Astrocyte (in vitro differentiated cells and primary cell): Measurements from ENCODE around the gene RASGEF1C. TPM values are rescaled to one million over a fixed set of nuclear protein-coding genes. Genes with fewer than 3 reads are reported as not detected.

ENCODE experiments used
- DNase-seq: peaks from one replicate; pipeline ENCODE4 v3.0.0-alpha.2; 2010; ENCODE audit warnings: low read depth
- FAIRE-seq: peaks from 2 replicates; lab custom pipeline; 2011; peaks lifted over from hg19 to GRCh38; lab: Jason Lieb, UNC
- H2AFZ ChIP-seq: 2 replicates; pipeline ENCODE4 v1.6.0; 2012; ENCODE audit warnings: low read depth, low read length, inconsistent platforms
- H3K27ac ChIP-seq: 2 replicates; pipeline ENCODE4 v1.5.1; 2011; ENCODE audit warnings: low read depth, low read length, inconsistent platforms
- H3K27me3 ChIP-seq: 2 replicates; pipeline ENCODE4 v1.6.0; 2011; ENCODE audit warnings: low read length, inconsistent platforms; ENCODE audit not compliant: insufficient read depth
- H3K36me3 ChIP-seq: 2 replicates; pipeline ENCODE4 v1.5.1; 2011; ENCODE audit warnings: low read length, inconsistent platforms; ENCODE audit not compliant: insufficient read depth
- H3K4me1 ChIP-seq: 2 replicates; pipeline ENCODE4 v1.5.1; 2011; ENCODE audit warnings: low read length, inconsistent platforms; ENCODE audit not compliant: insufficient read depth
- H3K4me2 ChIP-seq: 2 replicates; pipeline ENCODE4 v1.6.0; 2012; ENCODE audit warnings: low read length, inconsistent platforms
- H3K4me3 ChIP-seq: 2 replicates; pipeline ENCODE4 v1.5.1; 2011; ENCODE audit warnings: low read depth, mild to moderate bottlenecking, low read length, inconsistent platforms; ENCODE audit not compliant: insufficient read depth
- H3K79me2 ChIP-seq: 2 replicates; pipeline ENCODE4 v1.6.0; 2012; ENCODE audit warnings: mild to moderate bottlenecking, low read length, inconsistent platforms; ENCODE audit not compliant: insufficient read depth
- H3K9ac ChIP-seq: 2 replicates; pipeline ENCODE4 v1.6.0; 2012; ENCODE audit warnings: mild to moderate bottlenecking, low read length, inconsistent platforms
- H3K9me3 ChIP-seq: 2 replicates; pipeline ENCODE4 v1.5.1; 2012; ENCODE audit warnings: low read depth, mild to moderate bottlenecking, low read length, inconsistent platforms; ENCODE audit not compliant: insufficient read depth
- H4K20me1 ChIP-seq: 2 replicates; pipeline ENCODE4 v1.6.0; 2012; ENCODE audit warnings: low read length, inconsistent platforms; ENCODE audit not compliant: insufficient read depth
- H3K27ac Mint-ChIP-seq: one replicate; pipeline ENCODE4 v1.8.0; 2021; ENCODE audit warnings: mild to moderate bottlenecking, mixed read lengths; ENCODE audit not compliant: unreplicated experiment
- H3K27me3 Mint-ChIP-seq: one replicate; pipeline ENCODE4 v1.8.0; 2021; ENCODE audit warnings: low read depth, mixed read lengths; ENCODE audit not compliant: unreplicated experiment
- H3K36me3 Mint-ChIP-seq: one replicate; pipeline ENCODE4 v1.8.0; 2021; ENCODE audit warnings: low read depth, mixed read lengths; ENCODE audit not compliant: unreplicated experiment
- H3K4me1 Mint-ChIP-seq: one replicate; pipeline ENCODE4 v1.8.0; 2021; ENCODE audit warnings: low read depth, mixed read lengths; ENCODE audit not compliant: unreplicated experiment
- H3K4me3 Mint-ChIP-seq: one replicate; pipeline ENCODE4 v1.8.0; 2021; ENCODE audit warnings: mild to moderate bottlenecking, moderate library complexity, mixed read lengths; ENCODE audit not compliant: unreplicated experiment
- H3K9me3 Mint-ChIP-seq: one replicate; pipeline ENCODE4 v1.8.0; 2021; ENCODE audit warnings: mild to moderate bottlenecking, mixed read lengths; ENCODE audit not compliant: unreplicated experiment
- CTCF ChIP-seq: IDR thresholded peaks from 2 replicates; pipeline ENCODE4 v1.5.1; 2011; ENCODE audit warnings: low read depth, mild to moderate bottlenecking, inconsistent platforms, low read length, moderate library complexity; ENCODE audit not compliant: insufficient read depth
- EZH2 ChIP-seq: IDR thresholded peaks from 2 replicates; pipeline ENCODE4 v1.6.1; 2012; ENCODE audit warnings: mild to moderate bottlenecking, low read length, inconsistent platforms; ENCODE audit not compliant: insufficient read depth
- total RNA-seq: library from RNA; stranded (reverse); gene quantifications from 2 replicates; pipeline ENCODE4 v1.2.1, GENCODE V29; 2021

RASGEF1C gene
- total RNA-seq, 1 donor from 2014 or later, result 0.41 TPM

GRCh38 chr5:180116077-180116999 is 92.7 kb downstream of the RASGEF1C start:
- H3K4me3 ChIP-seq, result no peak overlapping the region
- H3K27ac ChIP-seq, result no peak overlapping the region
- H3K9me3 ChIP-seq, result no peaks in the 10 kb centered on the region
- H3K27me3 Mint-ChIP-seq, result peaks cover 7% of the 10 kb centered on the region
- H3K27me3 ChIP-seq, result no peaks in the 10 kb centered on the region
- no peak for TF ChIP-seq CTCF
- no peak for TF ChIP-seq EZH2
- H3K9ac ChIP-seq, result no peak overlapping the region
- H2AFZ ChIP-seq, result no peak overlapping the region
- no peak overlapping the region for H3K27ac Mint-ChIP-seq
- no peak for FAIRE-seq
- no peaks in the 10 kb centered on the region for H3K36me3 Mint-ChIP-seq
- no peaks in the 10 kb centered on the region for H4K20me1 ChIP-seq
- no peaks in the 10 kb centered on the region for H3K36me3 ChIP-seq
- no peak for DNase-seq
- no peaks in the 10 kb centered on the region for H3K79me2 ChIP-seq
- no peak overlapping the region for H3K4me2 ChIP-seq
- H3K4me3 Mint-ChIP-seq, result no peak overlapping the region
- no peaks in the 10 kb centered on the region for H3K4me1 ChIP-seq
- no peaks in the 10 kb centered on the region for H3K9me3 Mint-ChIP-seq
- peaks cover 2% of the 10 kb centered on the region for H3K4me1 Mint-ChIP-seq

GRCh38 chr5:180115326-180116076 is 93.5 kb downstream of the RASGEF1C start:
- H3K4me2 ChIP-seq, result no peak overlapping the region
- TF ChIP-seq CTCF (no peak), EZH2 (no peak)
- H3K4me1 Mint-ChIP-seq, result peaks cover 2% of the 10 kb centered on the region
- no peak overlapping the region for H3K27ac Mint-ChIP-seq
- FAIRE-seq (no peak), DNase-seq (no peak)
- no peaks in the 10 kb centered on the region for H3K27me3 ChIP-seq
- H3K9ac ChIP-seq, result no peak overlapping the region
- no peaks in the 10 kb centered on the region for H4K20me1 ChIP-seq
- no peaks in the 10 kb centered on the region for H3K36me3 Mint-ChIP-seq
- H3K27me3 Mint-ChIP-seq, result peaks cover 2% of the 10 kb centered on the region
- no peaks in the 10 kb centered on the region for H3K4me1 ChIP-seq
- no peak overlapping the region for H3K27ac ChIP-seq
- no peaks in the 10 kb centered on the region for H3K9me3 Mint-ChIP-seq
- H3K36me3 ChIP-seq, result no peaks in the 10 kb centered on the region
- H2AFZ ChIP-seq, result no peak overlapping the region
- no peaks in the 10 kb centered on the region for H3K9me3 ChIP-seq
- H3K79me2 ChIP-seq, result no peaks in the 10 kb centered on the region
- H3K4me3 Mint-ChIP-seq, result no peak overlapping the region
- H3K4me3 ChIP-seq, result no peak overlapping the region
